Left hindlimb (tissue), 1 donor: ENCODE data around the gene HOXC13.
A peak's percentile ranks its signal among the peaks of the same experiment; 100 is the strongest.

ENCODE experiments used
- DNase-seq: peaks from one replicate; pipeline ENCODE4 v3.0.0-alpha.2; 2018

HOXC13 gene

GRCh38 chr12:53971129-53971528, 32.5 kb downstream of the HOXC13 start:
- DNase-seq = no peak

- DNase-seq = no peak
Measured at GRCh38 chr12:53971686-53972085, 33.1 kb downstream of the HOXC13 start.

DNA sequence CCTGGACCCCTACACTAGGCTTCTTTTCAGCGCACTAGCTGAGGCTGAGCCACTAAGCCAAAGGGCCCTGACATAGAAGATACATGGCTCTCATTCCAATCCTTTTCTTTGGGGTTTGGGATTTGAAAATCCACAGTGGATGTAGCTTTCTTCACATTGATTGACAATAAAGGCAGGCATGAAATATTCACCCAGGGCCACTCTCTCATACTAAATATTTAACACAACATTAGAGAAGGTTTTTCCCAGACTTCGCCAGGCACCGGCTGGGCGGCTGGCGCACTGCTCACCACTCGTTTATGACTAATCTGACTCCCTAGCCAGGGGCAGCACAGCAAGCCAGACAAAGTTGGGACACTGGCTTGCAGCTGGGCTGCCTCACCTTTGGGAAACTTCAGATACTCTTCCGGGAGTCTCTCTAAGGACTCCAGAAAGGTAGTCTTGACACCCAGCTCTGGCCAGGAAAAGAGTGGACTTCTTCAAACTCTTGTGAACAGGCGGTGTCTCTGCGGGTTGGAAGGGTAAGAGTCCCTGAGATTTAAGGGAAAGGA, 33.6 kb downstream of the HOXC13 start:
- no peak for DNase-seq

DNA sequence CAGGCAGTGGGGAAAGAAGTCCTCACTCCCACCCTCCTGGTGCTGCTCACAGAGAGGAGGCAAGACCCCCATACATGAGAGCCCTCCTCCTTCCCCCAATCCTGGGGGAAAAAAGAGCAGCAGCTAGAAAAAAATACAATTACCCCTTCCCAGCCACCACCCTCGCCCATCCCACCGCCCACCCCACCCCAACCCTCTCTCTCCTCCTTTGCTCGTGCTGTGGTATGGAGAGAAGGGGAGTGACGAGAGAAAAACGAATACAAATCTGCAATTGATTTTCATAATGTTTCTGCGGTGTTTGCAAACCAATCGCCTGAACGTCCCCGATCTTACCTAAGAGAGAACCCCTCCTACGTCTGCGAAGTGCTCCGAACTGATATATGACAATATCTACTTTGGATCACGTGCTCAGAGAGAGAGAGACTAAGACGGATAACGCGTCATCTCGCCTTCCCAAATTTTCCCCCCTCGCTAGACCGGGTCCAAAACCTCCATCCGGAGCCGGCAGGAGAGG, 34.1 kb downstream of the HOXC13 start, which contains the start of gene HOXC11:
HOXC11 (plus strand) TSS at position 405 of the 514 bp plus-strand sequence. CDS start 116 bp downstream, outside the sequence.
- DNase-seq = no peak

DNA sequence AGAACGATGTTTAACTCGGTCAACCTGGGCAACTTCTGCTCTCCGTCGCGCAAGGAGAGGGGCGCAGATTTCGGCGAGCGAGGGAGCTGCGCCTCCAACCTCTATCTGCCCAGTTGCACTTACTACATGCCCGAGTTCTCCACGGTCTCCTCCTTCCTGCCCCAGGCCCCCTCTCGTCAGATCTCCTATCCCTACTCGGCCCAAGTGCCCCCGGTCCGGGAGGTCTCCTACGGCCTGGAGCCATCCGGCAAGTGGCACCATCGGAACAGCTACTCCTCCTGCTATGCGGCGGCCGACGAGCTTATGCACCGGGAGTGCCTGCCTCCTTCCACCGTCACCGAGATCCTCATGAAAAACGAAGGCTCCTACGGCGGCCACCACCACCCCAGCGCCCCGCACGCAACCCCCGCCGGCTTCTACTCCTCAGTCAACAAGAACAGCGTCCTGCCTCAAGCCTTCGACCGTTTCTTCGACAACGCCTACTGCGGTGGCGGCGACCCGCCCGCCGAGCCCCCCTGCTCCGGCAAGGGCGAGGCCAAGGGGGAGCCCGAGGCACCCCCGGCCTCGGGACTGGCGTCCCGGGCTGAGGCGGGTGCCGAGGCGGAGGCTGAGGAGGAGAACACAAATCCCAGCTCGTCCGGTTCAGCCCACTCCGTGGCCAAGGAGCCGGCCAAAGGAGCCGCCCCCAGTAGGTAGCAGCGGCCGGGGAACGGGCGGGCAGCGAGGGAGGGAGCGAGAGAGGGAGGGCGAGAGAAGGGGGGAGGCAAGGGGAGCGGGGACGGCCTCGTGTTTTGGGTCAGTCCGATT, 34.8 kb downstream of the HOXC13 start:
- DNase-seq = no peak

- peak; percentile 78 for DNase-seq
Measured at GRCh38 chr12:53974084-53975063, 35.7 kb downstream of the HOXC13 start, which contains the start of gene HOTAIR. Gene HOTAIR, minus strand, starts transcription at chr12:53974954.

DNA sequence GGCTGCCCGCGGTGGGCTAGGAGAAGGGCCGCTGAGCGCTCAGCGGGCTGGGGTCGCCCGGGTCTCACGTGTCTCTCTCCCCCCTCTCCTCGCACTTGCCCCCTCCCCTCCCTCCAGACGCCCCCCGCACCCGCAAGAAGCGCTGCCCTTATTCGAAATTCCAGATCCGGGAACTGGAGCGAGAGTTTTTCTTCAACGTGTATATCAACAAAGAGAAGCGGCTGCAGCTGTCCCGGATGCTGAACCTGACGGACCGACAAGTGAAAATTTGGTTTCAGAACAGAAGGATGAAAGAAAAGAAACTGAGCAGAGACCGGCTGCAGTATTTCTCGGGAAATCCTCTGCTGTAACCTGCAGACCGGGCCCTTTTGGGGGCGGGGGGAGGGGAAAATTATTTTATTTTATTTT, 36.4 kb downstream of the HOXC13 start:
- no peak for DNase-seq

- DNase-seq = no peak
Measured at GRCh38 chr12:53975479-53976152, 37.0 kb downstream of the HOXC13 start.

- DNase-seq = peak; percentile 79
Measured at GRCh38 chr12:53976172-53976822, 37.7 kb downstream of the HOXC13 start.

DNA sequence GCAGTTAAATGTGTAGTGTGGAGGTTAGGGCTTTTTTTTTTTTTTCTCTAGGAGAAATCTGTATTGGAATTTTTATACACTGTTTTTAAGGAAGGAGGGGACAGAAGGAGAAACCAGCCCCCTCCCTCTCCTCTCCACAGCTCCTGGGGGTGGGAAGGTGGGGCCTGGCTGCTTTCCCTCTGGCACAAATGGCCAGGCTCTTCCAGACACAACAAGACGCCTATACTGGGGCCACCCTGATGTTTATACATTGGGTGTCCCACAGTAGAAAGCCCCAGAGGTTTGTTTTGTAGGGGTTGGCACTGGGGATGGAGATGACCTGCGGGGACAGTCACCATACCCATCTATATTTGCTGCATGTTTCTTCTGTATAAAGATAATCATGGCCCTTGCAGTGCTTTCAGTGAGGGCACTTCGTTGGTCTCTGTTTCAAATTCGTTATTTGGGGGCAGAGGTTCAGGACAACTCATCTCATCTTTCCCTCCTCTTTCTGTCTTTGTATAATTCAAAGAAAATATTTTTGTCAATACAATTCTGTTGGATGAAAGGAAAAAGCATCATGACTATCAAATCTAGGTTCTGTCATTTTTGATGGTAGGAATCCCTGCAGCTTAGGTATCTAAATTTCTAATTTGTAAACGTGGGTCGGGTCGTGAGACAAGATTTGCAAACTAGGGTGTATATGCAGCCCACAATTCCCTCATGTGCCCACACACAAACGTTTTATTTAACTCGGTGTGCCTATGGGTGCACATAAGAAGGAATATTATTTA, 38.4 kb downstream of the HOXC13 start:
- no peak for DNase-seq

GRCh38 chr12:53977596-53978445, 39.2 kb downstream of the HOXC13 start:
- DNase-seq = no peak

DNA sequence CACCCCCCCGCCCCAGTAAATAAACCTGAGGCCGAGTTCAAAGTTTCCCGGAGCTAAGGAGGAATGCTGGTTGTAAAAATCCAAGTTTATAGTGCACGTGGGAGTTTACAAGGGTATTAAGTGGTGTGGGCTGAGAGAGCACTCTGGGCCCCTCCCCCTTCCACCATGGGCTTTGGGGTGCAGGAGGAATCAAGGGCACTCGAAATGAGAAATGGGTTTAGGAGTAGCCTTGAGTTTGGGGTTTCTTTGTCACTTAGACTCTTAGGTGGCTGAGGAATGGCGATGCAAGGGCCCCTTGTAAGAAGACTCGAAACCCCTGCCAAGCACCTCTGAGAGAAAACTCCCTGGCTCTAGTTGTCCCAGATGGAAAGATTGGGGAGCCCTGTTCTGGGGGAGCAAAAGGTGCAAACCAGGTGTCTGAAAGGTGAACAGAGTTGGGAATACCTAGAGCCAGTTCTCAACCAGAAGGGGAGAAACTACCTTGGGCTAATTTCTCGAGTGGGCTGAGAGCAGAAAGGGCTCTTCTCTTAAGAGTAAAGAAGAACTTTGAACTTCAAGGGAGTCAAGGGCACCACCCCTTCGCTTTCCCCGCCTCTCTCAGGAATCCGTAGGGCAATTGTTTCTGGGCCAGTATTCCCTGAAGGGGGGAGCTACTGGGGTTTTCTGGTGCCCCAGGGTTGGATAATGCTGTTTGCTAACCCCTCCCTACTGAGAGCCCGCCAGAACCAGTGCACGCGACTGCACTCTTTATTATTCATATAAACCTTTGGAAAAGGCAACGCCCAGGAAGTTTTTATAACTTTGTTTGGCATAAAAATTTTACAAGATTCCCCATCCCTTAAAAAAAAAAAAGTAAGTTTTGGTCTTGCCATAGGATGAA, 40.1 kb downstream of the HOXC13 start:
- DNase-seq = peak; percentile 61

DNA sequence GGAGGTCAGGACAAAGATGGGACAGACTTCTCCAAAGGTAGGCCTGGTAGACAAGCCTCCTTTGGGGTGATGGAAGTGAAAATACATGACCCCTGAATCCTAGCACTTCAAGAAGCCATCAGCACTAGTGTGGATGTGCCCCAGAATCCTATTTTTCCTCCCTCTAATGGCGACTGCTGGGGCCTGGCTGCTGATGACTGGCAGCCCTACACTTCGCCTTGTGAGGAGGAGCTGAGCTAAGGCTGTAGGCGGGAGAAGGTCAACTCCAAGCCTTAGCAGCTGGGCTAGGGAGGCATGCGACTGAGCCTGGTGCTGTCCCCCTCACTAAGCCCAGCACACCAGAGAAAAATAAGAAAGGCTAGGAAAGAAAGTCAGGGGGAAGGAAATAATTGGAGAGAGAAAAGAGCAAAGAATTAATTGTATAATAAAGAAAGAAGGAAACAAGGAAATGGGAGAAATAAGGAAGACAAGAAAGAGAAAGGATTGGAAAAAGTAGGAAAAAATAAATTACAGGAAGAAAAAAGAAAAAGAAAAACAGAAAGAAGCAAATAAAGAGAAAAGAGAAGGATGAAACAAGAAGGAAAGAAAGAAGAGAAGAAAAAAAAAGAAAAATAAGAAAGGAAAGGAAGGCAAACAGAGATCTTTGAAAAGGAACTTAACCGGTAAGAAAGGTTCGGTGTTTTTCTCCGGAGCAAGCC, 41.6 kb downstream of the HOXC13 start:
- DNase-seq = peak; percentile 59

- DNase-seq = peak; percentile 46
Measured at GRCh38 chr12:53980802-53981496, 42.3 kb downstream of the HOXC13 start.

DNA sequence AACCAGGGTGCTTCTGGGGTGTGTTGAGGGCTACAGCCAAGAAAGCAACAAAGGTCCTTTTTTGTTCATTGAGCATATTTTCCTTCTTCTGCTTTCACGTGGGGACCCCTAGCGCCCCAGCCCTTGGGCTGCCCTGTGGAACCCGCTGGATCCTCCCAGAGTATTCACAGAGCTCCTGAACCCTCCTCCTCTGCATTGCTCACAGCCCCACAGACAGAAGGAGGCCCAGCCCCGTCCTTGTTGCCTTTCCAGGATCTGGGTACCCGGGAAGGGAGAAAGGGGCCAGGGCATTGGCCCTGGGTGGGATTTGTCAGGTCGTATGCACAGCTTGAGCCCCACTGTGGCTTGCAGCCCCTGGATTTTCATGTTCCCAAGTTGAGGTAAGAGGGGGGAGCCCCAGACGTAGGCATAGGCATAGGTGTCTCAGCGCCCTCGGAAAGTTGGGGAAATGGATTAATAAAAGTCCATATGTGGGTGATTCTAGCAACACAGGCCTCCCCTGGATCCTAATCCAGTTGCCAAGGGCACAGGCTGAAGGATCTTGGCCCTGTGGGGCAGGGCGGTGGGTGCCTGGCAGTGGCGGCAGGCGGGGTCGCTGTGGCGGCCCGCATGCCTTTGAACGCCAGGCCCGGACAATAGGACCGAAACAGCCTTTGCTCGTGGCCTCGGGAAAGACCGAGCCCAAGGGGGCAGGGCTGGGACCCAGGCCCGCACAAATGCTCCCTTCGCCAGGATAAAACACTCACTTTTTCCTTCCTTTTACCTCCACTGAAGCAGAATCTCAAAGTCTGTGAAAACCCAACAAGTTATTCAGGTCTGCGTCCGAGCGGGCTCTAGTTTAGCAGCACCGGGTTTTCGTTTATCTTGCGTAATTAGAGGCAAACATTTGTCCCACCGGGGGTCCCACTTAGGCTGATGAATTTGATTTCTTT, 43.3 kb downstream of the HOXC13 start:
- DNase-seq = peak; percentile 62
